GM20000 (cell line): Measurements from ENCODE around the gene ZCCHC14.

Experiments used
- DNase-seq: peaks from one replicate; pipeline ENCODE4 v3.0.0; 2012; ENCODE audit warnings: low spot score
- CTCF ChIP-seq: IDR thresholded peaks from 2 replicates; pipeline ENCODE4 v1.5.1; 2012; ENCODE audit warnings: mild to moderate bottlenecking, control low read depth; ENCODE audit errors: extremely low read depth, missing control alignments

The ZCCHC14 gene

GRCh38 chr16:87492721-87493607 lies at the start of gene ZCCHC14:
TSS of gene ZCCHC14 (minus strand) at chr16:87493024. CDS start at chr16:87492238, 786 bp downstream.
- DNase-seq = peak; percentile 99
- TF ChIP-seq CTCF = no peak

GRCh38 chr16:87541872-87542234 lies 49.0 kb upstream of the ZCCHC14 start:
- no peak for TF ChIP-seq CTCF
- no peak for DNase-seq

- no peak for TF ChIP-seq CTCF
- DNase-seq = no peak
Observed at GRCh38 chr16:87541147-87541871, 48.5 kb upstream of the ZCCHC14 start.

- TF ChIP-seq CTCF = no peak
- no peak for DNase-seq
Observed at GRCh38 chr16:87540897-87541146, 48.0 kb upstream of the ZCCHC14 start.

- TF ChIP-seq CTCF = no peak
- no peak for DNase-seq
Observed at GRCh38 chr16:87540072-87540896, 47.5 kb upstream of the ZCCHC14 start.

- DNase-seq = no peak
- no peak for TF ChIP-seq CTCF
Observed at GRCh38 chr16:87539113-87539512, 46.3 kb upstream of the ZCCHC14 start.

- no peak for DNase-seq
- TF ChIP-seq CTCF = no peak
Observed at GRCh38 chr16:87538594-87538993, 45.8 kb upstream of the ZCCHC14 start.
